NT2/D1 (cell line): ENCODE data around the gene NOL11.

ENCODE experiments used
- DNase-seq: peaks from one replicate; pipeline ENCODE4 v3.0.0-alpha.2; 2011; ENCODE audit warnings: low read depth, low spot score
- H3K27me3 ChIP-seq: 2 replicates; pipeline ENCODE4 v1.6.0; 2011; ENCODE audit warnings: mild to moderate bottlenecking; ENCODE audit not compliant: insufficient read length, insufficient read depth
- H3K36me3 ChIP-seq: 2 replicates; pipeline ENCODE4 v1.6.1; 2011; ENCODE audit warnings: mild to moderate bottlenecking, low read length, mixed read lengths; ENCODE audit not compliant: insufficient read depth, insufficient read length
- H3K4me1 ChIP-seq: 2 replicates; pipeline ENCODE4 v1.5.1; 2011; ENCODE audit not compliant: insufficient read depth, insufficient read length
- H3K4me3 ChIP-seq: 2 replicates; pipeline ENCODE4 v1.5.1; 2011; ENCODE audit warnings: low read depth; ENCODE audit not compliant: insufficient read length
- H3K9ac ChIP-seq: 2 replicates; pipeline ENCODE4 v1.6.0; 2011; ENCODE audit warnings: low read depth; ENCODE audit not compliant: insufficient read length
- H3K9me3 ChIP-seq: 2 replicates; pipeline ENCODE4 v1.5.1; 2011; ENCODE audit warnings: mild to moderate bottlenecking, low read length; ENCODE audit not compliant: insufficient read depth
- SUZ12 ChIP-seq: IDR thresholded peaks from 2 replicates; pipeline ENCODE4 v1.6.1; 2011; ENCODE audit not compliant: insufficient read length, insufficient read depth; ENCODE audit errors: extremely low read depth
- YY1 ChIP-seq: IDR thresholded peaks from 2 replicates; pipeline ENCODE4 v1.6.1; 2011; ENCODE audit not compliant: insufficient read length, insufficient read depth
- ZNF274 ChIP-seq: IDR thresholded peaks from 2 replicates; pipeline ENCODE4 v1.6.1; 2011; ENCODE audit warnings: mild to moderate bottlenecking, low read depth, low read length

The NOL11 gene

GRCh38 chr17:67717624-67718324, at the start of gene NOL11:
Gene NOL11, plus strand, starts transcription at chr17:67717936. Its CDS starts 12 bp downstream, at chr17:67717948.
- H3K27me3 ChIP-seq = no peaks in the 10 kb centered on the region
- peak within 1 kb of the TSS; percentile 99 for H3K4me3 ChIP-seq
- peak; percentile 97 for DNase-seq
- peaks cover 40% of the 10 kb centered on the region for H3K36me3 ChIP-seq
- H3K9ac ChIP-seq = peak within 1 kb of the TSS; percentile 95
- H3K9me3 ChIP-seq = peaks cover 6% of the 10 kb centered on the region
- H3K4me1 ChIP-seq = no peaks in the 10 kb centered on the region
- TF ChIP-seq SUZ12 = no peak
- TF ChIP-seq YY1 = peak; percentile 86

- TF ChIP-seq YY1 (no peak), SUZ12 (no peak), ZNF274 (no peak)
- no peaks in the 10 kb centered on the region for H3K36me3 ChIP-seq
- no peak for DNase-seq
- no peak overlapping the region for H3K4me3 ChIP-seq
- H3K27me3 ChIP-seq = no peaks in the 10 kb centered on the region
- no peak overlapping the region for H3K9ac ChIP-seq
- H3K4me1 ChIP-seq = no peaks in the 10 kb centered on the region
- H3K9me3 ChIP-seq = no peaks in the 10 kb centered on the region
These were observed 46.2 kb upstream of the NOL11 start for GRCh38 chr17:67671493-67671892.

GRCh38 chr17:67672592-67673335, 45.0 kb upstream of the NOL11 start:
- Histone ChIP-seq H3K27me3 (no peaks in the 10 kb centered on the region), H3K9me3 (no peaks in the 10 kb centered on the region), H3K9ac (no peak overlapping the region), H3K4me3 (no peak overlapping the region), H3K36me3 (no peaks in the 10 kb centered on the region), H3K4me1 (no peaks in the 10 kb centered on the region)
- TF ChIP-seq ZNF274 (no peak), YY1 (no peak), SUZ12 (no peak)
- no peak for DNase-seq

DNA sequence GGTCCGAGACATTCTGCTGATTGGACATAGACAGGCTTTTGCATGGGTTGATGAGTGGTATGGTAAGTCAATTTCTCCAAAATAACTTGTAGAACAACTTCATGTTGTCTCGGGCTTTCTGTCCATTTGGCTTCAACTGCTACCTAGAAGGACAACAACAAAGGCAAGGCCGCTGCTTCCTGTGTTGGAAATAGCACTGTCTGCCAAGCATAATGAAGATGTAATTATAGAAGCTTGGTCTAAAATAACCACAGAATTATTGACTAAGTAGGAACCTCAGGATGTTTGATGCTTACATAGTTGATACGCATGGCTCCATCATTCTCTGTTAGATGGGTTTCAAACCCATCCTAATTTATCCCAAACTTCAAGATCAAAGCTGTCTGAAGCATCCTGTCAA, 42.3 kb upstream of the NOL11 start:
- Histone ChIP-seq H3K36me3 (no peaks in the 10 kb centered on the region), H3K9me3 (no peaks in the 10 kb centered on the region), H3K9ac (no peak overlapping the region), H3K4me3 (no peak overlapping the region), H3K4me1 (no peaks in the 10 kb centered on the region), H3K27me3 (no peaks in the 10 kb centered on the region)
- DNase-seq = no peak
- TF ChIP-seq ZNF274 (no peak), YY1 (no peak)

DNA sequence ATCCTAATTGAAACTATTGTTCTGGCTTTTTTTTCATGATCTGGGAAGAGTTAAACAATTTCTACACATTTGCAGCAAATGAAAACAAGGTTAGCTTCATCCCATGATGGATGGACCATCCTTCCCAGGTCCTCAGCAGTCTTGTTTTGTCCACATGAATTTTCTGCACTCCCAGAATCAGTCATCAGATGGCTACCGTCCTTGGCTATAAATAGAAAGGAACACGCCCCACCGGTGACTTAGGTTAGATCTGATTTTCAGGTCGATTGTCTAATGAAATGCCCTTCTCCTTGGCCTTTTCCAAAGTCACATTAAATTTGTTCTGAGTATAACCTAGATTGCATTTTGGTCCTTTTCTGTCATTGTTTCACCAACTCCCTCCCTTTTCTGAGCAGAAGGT, 41.4 kb upstream of the NOL11 start:
- Histone ChIP-seq H3K4me1 (no peaks in the 10 kb centered on the region), H3K36me3 (no peaks in the 10 kb centered on the region), H3K4me3 (no peak overlapping the region), H3K9ac (no peak overlapping the region), H3K27me3 (no peaks in the 10 kb centered on the region), H3K9me3 (no peaks in the 10 kb centered on the region)
- DNase-seq = no peak
- TF ChIP-seq SUZ12 (no peak), YY1 (no peak), ZNF274 (no peak)

DNA sequence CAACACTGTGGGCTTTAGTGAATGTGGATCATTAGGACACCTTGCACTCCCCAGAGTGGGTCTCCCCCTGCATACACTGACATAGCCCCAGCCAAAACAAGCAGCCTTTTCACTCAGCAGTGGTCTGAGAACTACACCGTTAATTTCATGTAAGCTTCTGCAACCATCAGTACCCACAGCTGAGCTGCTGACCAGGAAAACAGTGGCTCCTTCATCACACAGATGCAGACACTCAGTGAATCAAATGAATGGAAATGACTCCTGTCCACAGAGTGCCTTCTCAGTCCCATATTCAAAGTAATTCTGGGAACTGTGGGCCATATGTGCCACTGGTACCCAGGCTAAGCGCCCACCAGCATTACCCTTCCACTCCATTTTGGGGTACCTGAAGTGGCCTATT, 39.3 kb upstream of the NOL11 start:
- TF ChIP-seq YY1 = no peak
- TF ChIP-seq SUZ12 = no peak
- no peak for TF ChIP-seq ZNF274
- no peak overlapping the region for H3K4me3 ChIP-seq
- H3K27me3 ChIP-seq = no peaks in the 10 kb centered on the region
- no peak overlapping the region for H3K9ac ChIP-seq
- no peak for DNase-seq
- no peaks in the 10 kb centered on the region for H3K9me3 ChIP-seq
- no peaks in the 10 kb centered on the region for H3K4me1 ChIP-seq
- H3K36me3 ChIP-seq = no peaks in the 10 kb centered on the region

DNA sequence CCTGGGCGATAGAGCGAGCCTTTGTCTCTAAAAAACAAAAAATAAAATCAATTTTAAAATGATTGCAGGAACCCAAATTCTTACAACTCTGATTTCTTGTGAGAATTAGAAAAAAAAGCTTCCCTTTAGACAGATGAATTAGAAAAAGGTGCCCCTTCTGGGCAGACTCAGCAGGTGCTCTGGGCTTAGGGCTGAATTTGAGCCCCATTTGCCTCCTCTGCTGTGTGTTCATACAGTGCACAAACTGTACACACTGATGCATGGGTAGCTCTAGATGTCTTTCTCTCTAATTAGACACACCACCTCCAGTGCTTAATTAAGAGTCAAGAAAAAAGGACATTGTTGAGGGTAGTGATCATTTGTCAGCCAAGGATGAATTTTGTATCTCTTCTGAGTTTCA, 38.5 kb upstream of the NOL11 start:
- TF ChIP-seq ZNF274 (no peak), SUZ12 (no peak), YY1 (no peak)
- no peak overlapping the region for H3K9ac ChIP-seq

More for the DNA sequence above, 38.5 kb upstream of the NOL11 start:
- H3K9me3 ChIP-seq = no peaks in the 10 kb centered on the region
- no peak for DNase-seq
- H3K4me3 ChIP-seq = no peak overlapping the region
- no peaks in the 10 kb centered on the region for H3K4me1 ChIP-seq
- no peaks in the 10 kb centered on the region for H3K36me3 ChIP-seq
- no peaks in the 10 kb centered on the region for H3K27me3 ChIP-seq
